H1 (cell line): ENCODE measurements around the gene MFSD2A. TPM values are rescaled to one million over a fixed set of nuclear protein-coding genes. Genes with fewer than 3 reads are reported as not detected.

Source experiments
- CTCF ChIA-PET: fragments of 300-600 bp; sonication (Branson Sonifier 250); formaldehyde crosslinking; loops from one replicate; lab custom pipeline; 2021; ENCODE audit not compliant: partially characterized antibody; lab: Charles Lee
- POLR2A ChIA-PET: fragments of 300-600 bp; sonication (Branson Sonifier 250); formaldehyde crosslinking; loops from one replicate; lab custom pipeline; 2021; ENCODE audit warnings: inconsistent platforms; ENCODE audit not compliant: partially characterized antibody; lab: Charles Lee
- DNase-seq, 2 experiments: peaks; one replicate each; pipeline versions ENCODE4 v3.0.0 to v3.0.0-alpha.2; 2010 to 2022; ENCODE audit warnings: low spot score in 2 of 2, low read depth in 1 of 2, mixed read lengths in 1 of 2
- FAIRE-seq: peaks from 2 replicates; lab custom pipeline; 2011; peaks lifted over from hg19 to GRCh38; lab: Jason Lieb, UNC
- H2AFZ ChIP-seq: 2 replicates; pipeline ENCODE4 v1.8.1; 2012; ENCODE audit warnings: low read length, inconsistent platforms
- H2AK5ac ChIP-seq: 2 replicates; pipeline ENCODE4 v1.6.1; 2013; ENCODE audit warnings: low read depth, low read length
- H2BK120ac ChIP-seq: replicated peaks from 2 replicates; pipeline ENCODE3; 2013; ENCODE audit warnings: low read depth, low read length, inconsistent platforms
- H2BK12ac ChIP-seq: 2 replicates; pipeline ENCODE4 v1.6.1; 2013; ENCODE audit warnings: low read depth, low read length
- H2BK15ac ChIP-seq: 2 replicates; pipeline ENCODE4 v1.6.1; 2013; ENCODE audit warnings: low read length
- H2BK20ac ChIP-seq: 2 replicates; pipeline ENCODE4 v1.6.1; 2013; ENCODE audit warnings: low read length
- H2BK5ac ChIP-seq: 2 replicates; pipeline ENCODE4 v1.6.1; 2013; ENCODE audit warnings: low read depth, low read length
- H3K14ac ChIP-seq: 2 replicates; pipeline ENCODE4 v1.6.1; 2013; ENCODE audit warnings: inconsistent platforms; ENCODE audit not compliant: insufficient read length
- H3K18ac ChIP-seq: 2 replicates; pipeline ENCODE4 v1.6.1; 2013; ENCODE audit warnings: low read length; ENCODE audit errors: extremely low read depth
- H3K23ac ChIP-seq: 2 replicates; pipeline ENCODE4 v1.6.1; 2013; ENCODE audit warnings: inconsistent platforms; ENCODE audit not compliant: insufficient read length
- H3K23me2 ChIP-seq: 2 replicates; pipeline ENCODE4 v1.6.1; 2013; ENCODE audit warnings: low read depth, low read length
- H3K27ac ChIP-seq: 2 replicates; pipeline ENCODE4 v1.6.1; 2011; ENCODE audit warnings: low read depth, low read length, inconsistent platforms
- H3K27me3 ChIP-seq, 4 experiments: replicated peaks in 1 of 4; 1 replicate in 1 of 4; 2 replicates in 3 of 4; pipeline versions ENCODE4 v1.6.1 to v1.8.1; 2011 to 2013; ENCODE audit warnings: low read length in 3 of 4, mild to moderate bottlenecking in 3 of 4, inconsistent platforms in 2 of 4, mixed read lengths in 2 of 4, moderate library complexity in 1 of 4; ENCODE audit not compliant: control insufficient read depth in 3 of 4, insufficient read depth in 3 of 4; ENCODE audit errors: extremely low read depth in 1 of 4
- H3K36me3 ChIP-seq, 4 experiments: 2 replicates each; pipeline versions ENCODE4 v1.6.1 to v1.8.1; 2011 to 2013; ENCODE audit warnings: mild to moderate bottlenecking in 4 of 4, low read length in 3 of 4, moderate library complexity in 2 of 4, control low read depth in 1 of 4, inconsistent platforms in 1 of 4; ENCODE audit not compliant: insufficient read depth in 4 of 4, control insufficient read depth in 2 of 4
- H3K4ac ChIP-seq: replicated peaks from 2 replicates; pipeline ENCODE3; 2013; ENCODE audit warnings: low read length, low read depth, mixed read lengths, inconsistent platforms; ENCODE audit not compliant: insufficient read length
- H3K4me1 ChIP-seq, 4 experiments: replicated peaks in 1 of 4; 1 replicate in 1 of 4; 2 replicates in 3 of 4; pipeline versions ENCODE4 v1.6.1 to v1.8.1; 2011 to 2013; ENCODE audit warnings: low read length in 3 of 4, inconsistent platforms in 2 of 4, mixed read lengths in 1 of 4; ENCODE audit not compliant: insufficient read depth in 4 of 4, control insufficient read depth in 3 of 4
- H3K4me2 ChIP-seq, 2 experiments: 2 replicates each; pipeline versions ENCODE4 v1.6.1 to v1.8.1; 2011 to 2013; ENCODE audit warnings: low read depth in 2 of 2, low read length in 2 of 2, control low read depth in 1 of 2, inconsistent platforms in 1 of 2, mild to moderate bottlenecking in 1 of 2; ENCODE audit not compliant: insufficient read depth in 1 of 2
- H3K4me3 ChIP-seq, 4 experiments: fragments of 200-600, 300-600 bp in 1 of 4; sonication (generic), shearing (Covaris generic), sonication (Bioruptor Twin) in 1 of 4; 2 replicates each; pipeline versions ENCODE4 v1.5.1 to v1.8.1; 2011 to 2016; ENCODE audit warnings: low read length in 4 of 4, low read depth in 3 of 4, control low read depth in 2 of 4, inconsistent platforms in 2 of 4, mild to moderate bottlenecking in 2 of 4, mixed read lengths in 1 of 4, moderate library complexity in 1 of 4; ENCODE audit not compliant: insufficient read depth in 2 of 4; ENCODE audit errors: extremely low read depth in 1 of 4
- H3K56ac ChIP-seq: replicated peaks from 2 replicates; pipeline ENCODE3; 2013; ENCODE audit warnings: low read depth, mild to moderate bottlenecking, mixed read lengths, low read length, inconsistent platforms; ENCODE audit not compliant: insufficient read length
- H3K79me1 ChIP-seq: 2 replicates; pipeline ENCODE4 v1.6.1; 2013; ENCODE audit warnings: low read depth, low read length, control low read depth
- H3K79me2 ChIP-seq, 2 experiments: 2 replicates each; pipeline versions ENCODE4 v1.6.1 to v1.8.1; 2012 to 2013; ENCODE audit warnings: low read length in 2 of 2, mild to moderate bottlenecking in 2 of 2, inconsistent platforms in 1 of 2; ENCODE audit not compliant: insufficient read depth in 2 of 2, control insufficient read depth in 1 of 2
- H3K9ac ChIP-seq, 4 experiments: replicated peaks in 1 of 4; 1 replicate in 1 of 4; 2 replicates in 3 of 4; pipeline versions ENCODE4 v1.6.1 to v1.8.1; 2011 to 2013; ENCODE audit warnings: low read depth in 3 of 4, low read length in 3 of 4, control low read depth in 2 of 4, mild to moderate bottlenecking in 2 of 4, moderate library complexity in 2 of 4, inconsistent platforms in 1 of 4; ENCODE audit errors: extremely low read depth in 1 of 4
- H3K9me3 ChIP-seq, 2 experiments: 2 replicates each; pipeline versions ENCODE4 v1.6.1 to v1.8.1; 2012 to 2013; ENCODE audit warnings: mild to moderate bottlenecking in 2 of 2, moderate library complexity in 2 of 2, control low read depth in 1 of 2, inconsistent platforms in 1 of 2, low read depth in 1 of 2, low read length in 1 of 2, mixed read lengths in 1 of 2; ENCODE audit not compliant: insufficient read depth in 2 of 2
- H4K20me1 ChIP-seq, 2 experiments: replicated peaks in 1 of 2; 2 replicates each; pipeline versions ENCODE3 to v1.8.1; 2011 to 2013; ENCODE audit warnings: inconsistent platforms in 2 of 2, low read length in 2 of 2, mild to moderate bottlenecking in 1 of 2; ENCODE audit not compliant: insufficient read depth in 2 of 2, control insufficient read depth in 1 of 2
- H4K5ac ChIP-seq: 2 replicates; pipeline ENCODE4 v1.6.1; 2013; ENCODE audit warnings: low read length, low read depth, mixed read lengths, inconsistent platforms; ENCODE audit not compliant: insufficient read length
- H4K8ac ChIP-seq: 2 replicates; pipeline ENCODE4 v1.8.0; 2013; ENCODE audit warnings: mild to moderate bottlenecking, moderate library complexity, low read length, inconsistent platforms; ENCODE audit not compliant: insufficient read depth; ENCODE audit errors: extremely low read depth
- H4K91ac ChIP-seq: replicated peaks from 2 replicates; pipeline ENCODE3; 2013; ENCODE audit warnings: low read length, mixed read lengths, inconsistent platforms; ENCODE audit not compliant: insufficient read length
- YY1 ChIP-seq: IDR thresholded peaks from 2 replicates; pipeline ENCODE4 v1.6.1; 2011; ENCODE audit warnings: low read depth, mild to moderate bottlenecking, low read length
- WGBS, 2 experiments: shearing (Covaris generic) in 1 of 2; methylation state at CpG; one replicate each; pipeline versions ENCODE4 v1.1.6 to v1.1.7; 2013 to 2015; ENCODE audit warnings: low lambda C conversion rate in 2 of 2, mixed read lengths in 2 of 2, inconsistent platforms in 1 of 2, low coverage in 1 of 2, missing lambda C conversion rate in 1 of 2; ENCODE audit not compliant: insufficient replicate concordance in 2 of 2, insufficient coverage in 1 of 2, insufficient read length in 1 of 2; ENCODE audit errors: extremely low coverage in 1 of 2, missing lambda C conversion rate in 1 of 2; 5-methylcytosine and 5-hydroxymethylcytosine counted together
- polyA plus RNA-seq, 7 experiments: library from polyadenylated mRNA; depleted of rRNA in 3 of 7; stranded (reverse) in 5 of 7; unstranded in 2 of 7; fragments of >200 nt in 5 of 7; fragments of 200-250 nt in 2 of 7; gene quantifications; 1 replicate in 5 of 7; 2 replicates in 1 of 7; 4 replicates in 1 of 7; pipeline versions ENCODE4 v1.2.1 to v1.2.3, GENCODE V29; 2011 to 2013; ENCODE audit warnings: missing spikeins in 2 of 7, mixed read lengths in 2 of 7
- total RNA-seq: library from RNA; stranded (reverse); fragmentation: NEBNext Ultra II Directional; extraction: Animal tissue kit (Norgen Biotek cat#: 25700); gene quantifications from 2 replicates; pipeline ENCODE4 v1.2.1, GENCODE V29; 2021

The MFSD2A gene
- total and polyA plus RNA-seq, 2 of the 8 experiments (the other 6 are each of a cell fraction or from before 2014, with no cell fraction given): 18.3 to 25.9 TPM

GRCh38 chr1:39981945-39982344 lies 27.0 kb downstream of the MFSD2A start:
- FAIRE-seq: no peak
- H3K4me2 ChIP-seq: no peak overlapping the region

More at GRCh38 chr1:39981945-39982344, 27.0 kb downstream of the MFSD2A start:
- Histone ChIP-seq H3K36me3 (no peaks in the 10 kb centered on the region), H3K4ac (no peak overlapping the region), H2BK5ac (no peak overlapping the region), H3K23me2 (no peaks in the 10 kb centered on the region), H4K91ac (peak overlapping the region; percentile 5), H3K4me3 (no peak overlapping the region), H2AK5ac (no peak overlapping the region), H3K14ac (no peak overlapping the region), H3K79me1 (no peaks in the 10 kb centered on the region), H2AFZ (peak overlapping the region; percentile 94), H3K23ac (no peak overlapping the region), H4K20me1 (no peaks in the 10 kb centered on the region), H2BK12ac (peak overlapping the region; percentile 71; the same call in 1 of the 2 replicates), H3K9me3 (0 out of 4 replicates have a peak, but pooled peaks cover 0 to 5% of the 10 kb centered on the region in 2 experiments), H4K8ac (no peak overlapping the region)
- CTCF ChIA-PET: interaction anchor here (0.9 to 3.4 kb wide), 6 partner anchors 9 to 70 kb away, joined by 3 to 10 read pairs (median 6); no protein-coding TSS in a partner anchor
- no peak for TF ChIP-seq YY1
- TF ChIP-seq, all 59 proteins: peak for 0
- Histone ChIP-seq H3K18ac (no peak overlapping the region), H2BK20ac (0 out of 2 replicates have a peak overlapping the region, but pooled peaks have one; percentile 67), H3K27ac (no peak overlapping the region), H2BK15ac (no peak overlapping the region; the same call in 1 of the 2 replicates), H3K27me3 (no peaks in the 10 kb centered on the region), H3K9ac (no peak overlapping the region; a peak in 2 of 7 replicates), H4K5ac (no peak overlapping the region), H3K4me1 (peaks cover 0 to 10% (median 5%) of the 10 kb centered on the region in 4 experiments; a peak in 5 of 7 replicates), H3K79me2 (no peaks in the 10 kb centered on the region), H3K56ac (no peak overlapping the region), H2BK120ac (no peak overlapping the region)
- WGBS, 2 experiments: 92% methylated on average over 2 of the region's 2 CpGs; no CpG with 5 or more reads in 1 of the 2 experiments
- DNase-seq: peak in 1 of 2 experiments; percentile 34
- POLR2A ChIA-PET: interaction anchor here (0.7 to 1.0 kb wide), 2 partner anchors 63 to 83 kb away, joined by 3 read pairs; no protein-coding TSS in a partner anchor
